Ureter (tissue), 1 donor: ENCODE data around the gene TECR. TPM values are rescaled to one million over a fixed set of nuclear protein-coding genes. Genes with fewer than 3 reads are reported as not detected.
"Not testable (repeated sequence)": the region's sequence is repeated elsewhere in the genome, so short reads cannot be mapped to it uniquely, and the experiment has no call there.

ENCODE experiments used
- DNase-seq: peaks from one replicate; pipeline ENCODE4 v3.0.0-alpha.2; 2020; ENCODE audit warnings: low spot score
- total RNA-seq: library from RNA; stranded (reverse); gene quantifications from one replicate; pipeline ENCODE4 v1.2.4, GENCODE V29; 2023
- donor health status: DM: yes; HTN: yes; CAD: no.

The TECR gene
- total RNA-seq, 1 donor from 2014 or later = 104 TPM

DNA sequence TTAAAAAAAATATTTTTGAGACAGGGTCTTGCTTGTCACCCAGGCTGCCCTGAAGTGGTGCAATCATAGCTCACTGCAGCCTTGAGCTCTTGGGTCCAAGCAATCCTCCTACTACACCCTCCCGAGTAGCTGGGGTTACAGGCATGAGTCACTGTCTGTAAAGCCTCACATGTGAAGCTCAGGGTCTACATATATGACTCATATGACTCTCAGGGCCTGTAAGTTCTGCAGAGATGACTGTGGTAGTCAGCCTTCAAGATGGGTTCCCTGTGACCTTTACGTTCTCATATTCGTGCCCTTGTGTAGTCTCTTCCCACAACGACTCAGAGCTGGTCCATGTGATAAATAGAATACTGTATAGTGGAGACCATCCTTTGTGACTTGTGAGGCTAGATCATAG lies 60.0 kb downstream of the TECR start:
- DNase-seq = not testable (repeated sequence)

DNA sequence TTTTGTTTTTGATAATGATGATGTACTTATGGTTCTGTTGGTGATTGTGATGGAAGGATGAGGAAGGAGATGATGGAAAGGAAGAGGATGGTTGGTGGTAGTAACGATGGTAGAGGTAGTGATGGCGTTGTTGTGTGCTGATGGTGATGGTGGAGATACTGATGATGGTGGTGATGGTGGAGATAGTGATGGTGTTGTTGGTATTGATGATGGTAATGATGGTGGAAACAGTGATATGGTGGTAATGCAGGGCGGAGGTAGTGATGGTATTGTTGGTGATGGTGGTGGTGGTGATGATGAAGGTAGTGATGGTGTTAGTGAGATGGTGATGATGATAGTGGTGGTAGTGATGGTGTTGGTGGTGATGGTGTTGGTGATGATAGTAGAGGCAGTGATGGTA lies 66.2 kb downstream of the TECR start:
- no peak for DNase-seq

DNA sequence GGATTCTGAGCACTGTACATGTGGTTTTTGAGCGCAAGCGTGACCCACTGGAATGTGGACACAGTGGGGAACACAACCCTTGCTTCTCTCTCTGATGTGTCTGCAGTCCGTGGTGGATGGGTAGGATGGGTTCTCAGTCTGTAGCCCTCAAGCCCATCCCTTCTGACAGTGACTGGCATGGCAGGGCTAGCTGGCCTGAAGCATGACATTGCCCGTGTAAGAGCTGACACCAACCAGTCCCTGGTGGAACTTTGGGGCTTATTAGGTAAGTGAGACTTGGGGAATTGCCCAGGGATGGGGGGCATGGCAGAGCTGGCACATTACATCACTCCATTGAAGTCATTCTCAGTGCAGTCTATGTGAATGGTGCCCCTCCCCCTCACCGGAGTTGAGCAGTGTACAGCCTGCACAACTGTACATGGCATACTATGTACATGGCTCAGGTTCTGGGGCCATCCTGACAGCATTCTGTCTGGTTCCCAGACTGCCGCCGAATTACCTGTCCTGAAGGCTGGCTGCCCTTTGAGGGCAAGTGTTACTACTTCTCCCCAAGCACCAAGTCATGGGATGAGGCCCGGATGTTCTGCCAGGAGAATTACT lies 70.3 kb downstream of the TECR start:
- DNase-seq = no peak

DNA sequence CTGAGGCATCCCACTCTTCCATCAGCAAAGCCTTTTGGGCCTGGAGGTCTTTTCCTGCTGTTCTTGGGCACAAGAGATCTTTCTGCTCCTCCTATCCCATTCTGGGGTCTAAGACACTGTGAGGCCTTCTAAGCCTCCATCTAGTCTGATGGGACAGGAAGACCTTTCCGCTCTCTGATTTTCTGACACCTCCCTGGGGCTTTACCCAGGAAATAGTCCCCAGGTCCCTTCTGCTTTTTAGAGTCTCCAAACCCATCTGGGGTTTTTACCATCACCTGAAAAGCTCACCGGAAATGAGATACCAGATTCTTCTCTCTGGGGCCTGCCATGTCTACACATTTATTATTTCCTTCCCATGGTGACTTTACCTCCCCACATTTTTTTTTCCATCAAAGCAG lies 74.6 kb downstream of the TECR start:
- no peak for DNase-seq

DNA sequence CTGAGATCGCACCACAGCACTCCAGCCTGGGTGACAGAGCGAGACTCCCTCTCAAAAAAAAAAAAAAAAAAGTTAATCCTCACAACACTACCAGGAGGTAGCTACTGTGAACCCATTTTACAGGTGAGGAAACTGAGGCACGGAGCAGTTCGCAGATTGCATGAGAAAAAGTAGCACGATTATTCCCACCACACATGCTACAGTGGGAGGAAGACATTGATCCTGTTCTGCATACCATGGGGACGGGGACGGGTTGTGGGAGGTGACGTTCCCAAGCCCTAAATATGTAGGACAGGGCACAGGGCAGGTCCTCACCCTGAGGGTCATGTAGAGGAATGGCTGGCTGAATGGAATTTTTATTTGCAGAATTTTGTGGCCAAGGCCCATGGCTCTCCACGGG lies 77.2 kb downstream of the TECR start:
- DNase-seq = no peak

DNA sequence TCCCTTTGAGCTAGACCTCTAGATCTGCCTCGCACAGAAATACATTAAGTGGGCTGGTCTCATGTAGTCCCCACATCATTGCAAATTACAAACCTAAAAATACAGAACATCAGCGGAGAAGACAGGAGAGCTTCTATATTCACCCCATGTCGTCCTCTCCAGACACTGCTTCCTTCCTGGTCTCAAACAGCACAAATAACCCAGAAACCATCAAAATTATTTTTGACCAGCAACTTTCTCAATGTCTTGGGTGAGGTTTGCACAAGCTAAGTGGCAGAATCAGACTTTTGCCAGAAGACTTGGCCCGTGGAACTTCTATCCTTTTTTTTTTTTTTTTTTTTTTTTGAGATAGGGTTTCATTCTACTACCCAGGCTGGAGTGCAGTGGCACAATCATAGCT lies 81.7 kb downstream of the TECR start:
- no peak for DNase-seq

DNA sequence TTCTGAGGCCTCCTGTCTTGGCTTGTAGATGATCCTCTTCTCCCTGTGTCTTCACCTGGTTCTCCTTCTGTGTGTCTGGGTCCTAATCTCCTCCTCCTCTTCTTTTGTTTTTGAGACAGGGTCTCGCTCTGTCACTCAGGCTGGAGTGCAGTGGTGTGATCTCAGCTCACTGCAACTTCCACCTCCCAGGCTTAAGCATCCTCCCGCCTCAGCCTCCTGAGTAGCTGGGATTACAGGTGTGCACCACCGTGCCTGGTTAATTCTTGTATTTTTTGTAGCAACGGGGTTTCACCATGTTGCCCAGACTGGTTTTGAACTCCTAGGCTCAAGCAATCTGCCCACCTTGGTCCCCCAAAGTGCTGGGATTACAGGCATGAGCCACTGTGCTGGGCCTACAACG lies 82.8 kb downstream of the TECR start:
- DNase-seq = not testable (repeated sequence)

DNA sequence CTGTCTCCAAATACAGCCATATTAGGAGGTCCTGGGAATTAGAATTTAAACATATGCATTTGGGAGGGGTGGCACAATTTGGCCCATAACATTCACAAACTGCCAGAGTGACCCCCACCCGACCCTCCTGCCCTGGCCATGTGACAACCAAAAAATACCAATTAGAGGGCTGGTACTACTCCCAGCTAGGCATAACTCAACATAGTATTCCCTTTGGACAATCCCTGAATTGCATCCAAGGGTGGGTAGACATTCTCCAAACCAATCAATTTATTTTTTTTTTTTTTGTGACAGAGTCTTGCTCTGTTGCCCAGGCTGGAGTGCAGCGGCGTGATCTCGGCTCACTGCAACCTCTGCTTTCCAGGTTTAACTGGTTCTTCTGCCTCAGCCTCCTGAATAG lies 83.3 kb downstream of the TECR start:
- no peak for DNase-seq

DNA sequence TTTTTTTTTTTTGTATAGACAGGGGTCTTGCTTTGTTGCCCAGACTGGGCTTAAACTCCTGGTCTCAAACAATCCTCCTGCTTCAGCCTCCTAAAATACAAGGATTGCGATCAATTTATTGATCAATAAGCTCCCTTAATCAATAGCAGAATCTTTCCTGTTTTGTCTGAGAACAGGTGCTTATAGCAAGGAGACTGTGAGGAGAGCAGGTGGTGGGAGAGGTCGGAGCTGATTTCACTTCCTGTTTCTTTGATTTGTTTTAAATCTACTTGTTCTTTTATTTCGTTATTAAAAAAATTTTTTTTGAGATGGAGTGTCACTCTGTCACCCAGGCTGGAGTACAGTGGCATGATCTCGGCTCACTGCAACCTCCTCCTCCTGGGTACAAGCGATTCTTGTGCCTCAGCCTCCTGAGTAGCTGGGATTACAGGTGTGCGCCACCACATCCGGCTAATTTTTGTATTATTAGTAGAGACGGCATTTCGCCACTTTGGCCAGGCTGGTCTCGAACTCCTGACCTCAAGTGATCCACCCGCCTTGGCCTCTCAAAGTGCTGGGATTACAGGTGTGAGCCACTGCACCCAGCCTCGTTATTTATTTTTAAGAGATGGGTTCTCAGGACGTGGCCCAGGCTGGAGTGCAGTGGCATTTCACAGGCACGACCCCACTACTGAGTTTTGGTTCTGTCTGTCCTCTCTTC lies 84.2 kb downstream of the TECR start:
- DNase-seq = not testable (repeated sequence)

DNA sequence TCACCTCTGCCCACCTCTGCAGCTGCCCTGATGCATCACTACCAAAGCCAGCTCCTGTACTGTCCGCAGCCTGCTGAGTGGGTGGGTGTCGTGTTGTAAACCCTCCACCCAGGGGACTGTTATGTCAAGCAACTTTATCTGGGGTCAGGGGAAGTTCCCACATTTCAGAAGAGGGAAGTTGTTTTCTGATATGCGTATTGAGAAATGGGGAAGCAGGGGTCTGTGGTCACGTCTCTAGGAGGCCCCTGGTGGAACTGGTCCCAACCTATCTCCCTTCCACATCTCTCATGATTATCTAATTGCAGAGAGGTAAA lies 84.7 kb downstream of the TECR start:
- no peak for DNase-seq

Other genes starting within 250 kb of the TECR start
- gene ADGRE5, start 148.2 kb upstream of the TECR start, total RNA-seq = 52.0 TPM
- gene DDX39A, start 110.3 kb upstream of the TECR start, total RNA-seq = 55.2 TPM
- 51.7 TPM for gene PKN1, start 96.3 kb upstream of the TECR start, total RNA-seq
- 3.0 TPM for gene PTGER1, start 54.2 kb upstream of the TECR start, total RNA-seq
- gene GIPC1, start 33.5 kb upstream of the TECR start, total RNA-seq = 141 TPM
- 81.6 TPM for gene DNAJB1, start 11.2 kb upstream of the TECR start, total RNA-seq
- gene NDUFB7, start 42.5 kb downstream of the TECR start, total RNA-seq = 169 TPM
- 0.26 TPM for gene CLEC17A, start 53.5 kb downstream of the TECR start, total RNA-seq
- not detected for gene ADGRE3, start 145.2 kb downstream of the TECR start, total RNA-seq
- gene ZNF333, start 160.5 kb downstream of the TECR start, total RNA-seq = 31.3 TPM
- gene ADGRE2, start 249.0 kb downstream of the TECR start, total RNA-seq = 10.3 TPM